Psoas muscle (tissue), 8 donors: ENCODE results near the gene MRTFB. TPM values are rescaled to one million over a fixed set of nuclear protein-coding genes. Genes with fewer than 3 reads are reported as not detected.
A peak's percentile ranks its signal among the peaks of the same experiment; 100 is the strongest.

Experiments
- ATAC-seq, 4 donors: fragments of 200-7000 bp; cut with Tn5 transposase; one replicate each; pipeline ENCODE4 v1.9.1; 2020; ENCODE audit warnings: moderate library complexity in 3 of 4, mild to moderate bottlenecking in 2 of 4
- DNase-seq, 2 donors: peaks; one replicate each; pipeline ENCODE4 v3.0.0-alpha.2; 2020
- H3K27ac ChIP-seq: fragments of 200-600 bp; one replicate; pipeline ENCODE4 v1.8.0; 2022
- H3K27me3 ChIP-seq, 3 donors: fragments of 200-600 bp in 1 of 3; one replicate each; pipeline versions ENCODE4 v1.6.1 to v1.8.0; 2013 to 2022; ENCODE audit warnings: low read length in 2 of 3, mild to moderate bottlenecking in 2 of 3, moderate library complexity in 1 of 3; ENCODE audit not compliant: insufficient read depth in 3 of 3
- H3K36me3 ChIP-seq, 2 donors: fragments of 200-600 bp in 1 of 2; one replicate each; pipeline versions ENCODE4 v1.6.1 to v1.8.0; 2013 to 2022; ENCODE audit warnings: low read depth in 1 of 2, mild to moderate bottlenecking in 1 of 2, moderate library complexity in 1 of 2; ENCODE audit not compliant: insufficient read depth in 1 of 2
- H3K4me1 ChIP-seq: fragments of 200-600 bp; one replicate; pipeline ENCODE4 v1.8.0; 2022
- H3K4me3 ChIP-seq: fragments of 200-600 bp; one replicate; pipeline ENCODE4 v1.8.0; 2022; ENCODE audit warnings: mild to moderate bottlenecking
- H3K9me3 ChIP-seq: fragments of 200-600 bp; one replicate; pipeline ENCODE4 v1.8.0; 2022
- CTCF ChIP-seq: fragments of 200-600 bp; IDR thresholded peaks from one replicate; pipeline ENCODE4 v1.8.0; 2022; ENCODE audit warnings: antibody characterized with exemption
- WGBS, 3 donors: extraction: QIAGEN DNeasy Blood & Tissue Kit; methylation state at CpG; one replicate each; pipeline versions ENCODE4 v1.1.6 to v1.1.7; 2013; 5-methylcytosine and 5-hydroxymethylcytosine counted together
- intact Hi-C, 2 donors: fragments of 100-400 bp; cut with DNase I; formaldehyde crosslinking; loops; one replicate each; pipeline versions ENCODE4 v1.11.0 to v1.14.2; 2022
- polyA plus RNA-seq, 3 donors: library from polyadenylated mRNA; stranded (reverse); fragments of 200-250 nt; gene quantifications; one replicate each; pipeline ENCODE4 v1.2.3, GENCODE V29; 2013
- total RNA-seq, 4 donors: library from RNA; stranded (reverse); fragmentation: NEBNext Ultra II Directional in 2 of 4; extraction: Animal tissue kit (Norgen Biotek cat#: 25700) in 2 of 4; gene quantifications; one replicate each; pipeline versions ENCODE4 v1.2.1 to v1.2.4, GENCODE V29; 2021 to 2023
- donor health status: healthy with polysubstance abuse.
- donor health status: DM: no; HTN: no; CAD: no; lungs with moderate emphysema.
- donor health status: Bipolar disorder and iron deficiency.
- donor health status: healthy.
- donor health status: DM: yes; HTN: yes; CAD: no.
- donor health status: DM: no; HTN: no; CAD: no.
- donor health status: DM: no; HTN: no; CAD: no.
- donor health status: DM: yes; HTN: yes; CAD: no.

MRTFB gene
- total and polyA plus RNA-seq, 7 donors = 2.7 to 26.3 (median 14.1) TPM

- WGBS, 3 donors = 58 to 76% (median 63%) methylated on average over 5 of the region's 5 CpGs
- DNase-seq = no peak
- Histone ChIP-seq H3K9me3 (no peaks in the 10 kb centered on the region), H3K27ac (no peak overlapping the region), H3K27me3 (no peaks in the 10 kb centered on the region), H3K4me3 (no peak overlapping the region), H3K36me3 (no peaks in the 10 kb centered on the region), H3K4me1 (no peaks in the 10 kb centered on the region)
- intact Hi-C loops = no loop called here
- peak in 1 of 4 donors; percentile 35 for ATAC-seq
- no peak for TF ChIP-seq CTCF
Measured at GRCh38 chr16:14164916-14165662, 94.0 kb downstream of the MRTFB start.

DNA sequence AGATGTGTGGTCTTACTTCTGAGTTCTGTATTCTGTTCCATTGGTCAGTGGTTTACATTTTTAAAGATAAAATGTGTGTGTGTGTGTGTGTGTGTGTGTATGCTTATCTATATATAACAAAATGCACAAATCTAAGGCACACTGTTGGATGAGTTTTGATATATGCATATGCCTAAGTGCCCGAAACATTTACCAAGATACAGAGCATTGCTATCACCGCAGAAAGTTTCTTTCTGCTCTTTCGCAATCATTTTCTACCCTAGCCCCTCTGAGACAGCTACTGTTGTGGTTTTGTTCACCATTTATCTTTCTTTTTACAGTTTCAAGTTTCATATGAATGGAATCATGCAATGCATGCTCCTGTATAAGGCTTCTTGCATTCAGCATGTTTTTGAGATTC lies 97.0 kb downstream of the MRTFB start:
- Histone ChIP-seq H3K27ac (no peak overlapping the region), H3K27me3 (no peaks in the 10 kb centered on the region), H3K4me3 (no peak overlapping the region), H3K36me3 (no peaks in the 10 kb centered on the region), H3K9me3 (no peaks in the 10 kb centered on the region), H3K4me1 (peaks cover 3% of the 10 kb centered on the region)
- TF ChIP-seq CTCF = no peak
- DNase-seq (no peak), ATAC-seq (no peak)
- intact Hi-C loops = no loop called here
- WGBS, 3 donors = 93 to 97% (median 96%) methylated on average over 3 of the region's 3 CpGs

- intact Hi-C loops = no loop called here
- no peaks in the 10 kb centered on the region for H3K36me3 ChIP-seq
- 94 to 98% (median 98%) methylated on average over 3 of the region's 3 CpGs for WGBS, 3 donors
- H3K4me1 ChIP-seq = peaks cover 3% of the 10 kb centered on the region
- no peaks in the 10 kb centered on the region for H3K9me3 ChIP-seq
- ATAC-seq (no peak), DNase-seq (no peak)
- no peaks in the 10 kb centered on the region for H3K27me3 ChIP-seq
- no peak overlapping the region for H3K27ac ChIP-seq
- H3K4me3 ChIP-seq = no peak overlapping the region
- TF ChIP-seq CTCF = no peak
Measured at GRCh38 chr16:14172200-14172809, 101.2 kb downstream of the MRTFB start.

DNA sequence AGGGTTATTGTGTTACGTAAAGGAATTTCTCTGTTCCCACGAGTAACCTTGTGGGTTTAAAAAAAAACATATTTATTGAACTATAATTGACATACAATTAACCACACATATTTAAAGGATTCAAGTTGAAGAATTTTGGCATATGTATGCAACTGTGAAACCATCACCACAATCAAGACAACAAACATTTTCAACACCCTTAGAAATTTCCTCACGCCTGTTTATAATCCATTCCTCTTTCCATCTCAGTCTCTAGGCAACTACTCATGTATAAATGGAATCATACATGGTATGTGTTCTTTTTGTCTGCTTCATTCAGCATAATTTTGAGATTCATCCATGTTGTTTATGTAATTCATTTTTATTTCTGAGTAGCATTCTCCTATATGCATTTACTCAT lies 104.0 kb downstream of the MRTFB start:
- no peak for TF ChIP-seq CTCF
- peaks cover 3% of the 10 kb centered on the region for H3K4me1 ChIP-seq
- WGBS, 3 donors = 77 to 92% (median 90%) methylated on average over 3 of the region's 3 CpGs

More for the DNA sequence above, 104.0 kb downstream of the MRTFB start:
- Histone ChIP-seq H3K9me3 (no peaks in the 10 kb centered on the region), H3K27ac (no peak overlapping the region), H3K36me3 (no peaks in the 10 kb centered on the region), H3K27me3 (no peaks in the 10 kb centered on the region), H3K4me3 (no peak overlapping the region)
- DNase-seq (no peak), ATAC-seq (no peak)
- intact Hi-C loops = no loop called here
